ENCODE data around the gene C16orf46. TPM values are rescaled to one million over a fixed set of nuclear protein-coding genes. Genes with fewer than 3 reads are reported as not detected.

The C16orf46 gene
- polyA plus RNA-seq, 1 of the 3 experiments (the other 2 are of a cell fraction), result 1.5 TPM

DNA sequence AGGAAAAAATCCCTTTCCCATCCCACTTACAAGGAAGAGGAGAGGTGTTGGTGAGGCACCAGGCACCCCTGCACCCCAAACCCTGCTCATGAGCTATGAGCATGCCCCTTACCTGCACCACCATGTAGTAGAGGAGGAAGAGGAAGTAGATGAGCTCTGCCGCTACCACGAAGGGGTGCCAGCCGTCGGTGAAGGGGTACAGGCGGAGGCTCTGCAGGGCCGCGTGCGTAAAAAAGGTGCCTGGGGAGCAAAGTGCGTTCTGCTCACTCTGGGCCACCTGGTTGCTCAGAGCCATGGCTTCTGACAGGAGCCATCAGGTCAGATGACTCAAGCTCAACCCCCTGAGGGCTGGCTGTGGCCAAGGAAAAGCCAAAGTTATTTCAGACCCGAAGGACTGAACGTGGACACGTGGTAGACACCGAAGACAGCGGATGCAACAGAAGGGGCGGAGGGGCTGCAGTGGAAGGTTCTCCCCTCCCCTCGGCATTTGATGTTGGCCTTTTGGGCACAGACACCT, 44.5 kb upstream of the C16orf46 start:
- Histone ChIP-seq H3K9me2 (no peaks in the 10 kb centered on the region), H3K36me3 (replicated peaks in 1 of 2; ENCODE audit: control insufficient read depth in 1 of 2, insufficient read depth in 2 of 2, low read length in 1 of 2) (no peaks in the 10 kb centered on the region), H3K4me2 (no peak overlapping the region), H3K79me2 (ENCODE audit: insufficient read depth) (no peaks in the 10 kb centered on the region), H2AFZ (ENCODE audit: low read depth) (no peak overlapping the region), H3K27me3 (ENCODE audit: insufficient read depth) (no peaks in the 10 kb centered on the region), H3K27ac (ENCODE audit: low read depth in 2 of 2, low read length in 1 of 2) (no peak overlapping the region), H3K4me3 (ENCODE audit: low read depth in 2 of 2, low read length in 1 of 2) (no peak overlapping the region), H3F3A (replicated peaks; ENCODE audit: insufficient read depth) (no peaks in the 10 kb centered on the region), H3K9me3 (no peaks in the 10 kb centered on the region), H3K9ac (no peak overlapping the region), H3K4me1 (ENCODE audit: control insufficient read depth in 1 of 2, insufficient read depth in 2 of 2, low read depth in 1 of 2, low read length in 1 of 2) (no peaks in the 10 kb centered on the region), H4K20me1 (ENCODE audit: insufficient read depth) (no peaks in the 10 kb centered on the region)
- no peak for TF ChIP-seq EZH2phosphoT487 (IDR thresholded peaks at IDR 0.05; ENCODE audit: borderline replicate concordance, low read depth)
- TF ChIP-seq SMC3 (IDR thresholded peaks at IDR 0.05; ENCODE audit: low read depth, low read length), result no peak
- TF ChIP-seq TAF1 (IDR thresholded peaks at IDR 0.05; ENCODE audit: borderline replicate concordance, low read depth, low read length), result no peak
- no peak for TF ChIP-seq YY1 (IDR thresholded peaks at IDR 0.05; ENCODE audit: low read depth)
- no peak for TF ChIP-seq GATA2 (CRISPR knock-in tag; IDR thresholded peaks at IDR 0.05)
- no peak for TF ChIP-seq ELF1 (IDR thresholded peaks at IDR 0.05)
- TF ChIP-seq TEAD4 (IDR thresholded peaks at IDR 0.05; ENCODE audit: borderline replicate concordance, insufficient read depth), result no peak
- TF ChIP-seq RCOR1 (IDR thresholded peaks at IDR 0.05; ENCODE audit: low read length), result no peak
- no peak for TF ChIP-seq RAD21 (IDR thresholded peaks at IDR 0.05; ENCODE audit: low read length)
- TF ChIP-seq, protein P1, sequence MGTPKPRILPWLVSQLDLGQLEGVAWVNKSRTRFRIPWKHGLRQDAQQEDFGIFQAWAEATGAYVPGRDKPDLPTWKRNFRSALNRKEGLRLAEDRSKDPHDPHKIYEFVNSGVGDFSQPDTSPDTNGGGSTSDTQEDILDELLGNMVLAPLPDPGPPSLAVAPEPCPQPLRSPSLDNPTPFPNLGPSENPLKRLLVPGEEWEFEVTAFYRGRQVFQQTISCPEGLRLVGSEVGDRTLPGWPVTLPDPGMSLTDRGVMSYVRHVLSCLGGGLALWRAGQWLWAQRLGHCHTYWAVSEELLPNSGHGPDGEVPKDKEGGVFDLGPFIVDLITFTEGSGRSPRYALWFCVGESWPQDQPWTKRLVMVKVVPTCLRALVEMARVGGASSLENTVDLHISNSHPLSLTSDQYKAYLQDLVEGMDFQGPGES (IDR thresholded peaks at IDR 0.05; ENCODE audit: low read depth, low read length), result no peak
- TF ChIP-seq, protein P2, sequence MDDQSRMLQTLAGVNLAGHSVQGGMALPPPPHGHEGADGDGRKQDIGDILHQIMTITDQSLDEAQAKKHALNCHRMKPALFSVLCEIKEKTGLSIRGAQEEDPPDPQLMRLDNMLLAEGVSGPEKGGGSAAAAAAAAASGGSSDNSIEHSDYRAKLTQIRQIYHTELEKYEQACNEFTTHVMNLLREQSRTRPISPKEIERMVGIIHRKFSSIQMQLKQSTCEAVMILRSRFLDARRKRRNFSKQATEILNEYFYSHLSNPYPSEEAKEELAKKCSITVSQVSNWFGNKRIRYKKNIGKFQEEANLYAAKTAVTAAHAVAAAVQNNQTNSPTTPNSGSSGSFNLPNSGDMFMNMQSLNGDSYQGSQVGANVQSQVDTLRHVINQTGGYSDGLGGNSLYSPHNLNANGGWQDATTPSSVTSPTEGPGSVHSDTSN (IDR thresholded peaks at IDR 0.05), result no peak
- TF ChIP-seq, protein P3, sequence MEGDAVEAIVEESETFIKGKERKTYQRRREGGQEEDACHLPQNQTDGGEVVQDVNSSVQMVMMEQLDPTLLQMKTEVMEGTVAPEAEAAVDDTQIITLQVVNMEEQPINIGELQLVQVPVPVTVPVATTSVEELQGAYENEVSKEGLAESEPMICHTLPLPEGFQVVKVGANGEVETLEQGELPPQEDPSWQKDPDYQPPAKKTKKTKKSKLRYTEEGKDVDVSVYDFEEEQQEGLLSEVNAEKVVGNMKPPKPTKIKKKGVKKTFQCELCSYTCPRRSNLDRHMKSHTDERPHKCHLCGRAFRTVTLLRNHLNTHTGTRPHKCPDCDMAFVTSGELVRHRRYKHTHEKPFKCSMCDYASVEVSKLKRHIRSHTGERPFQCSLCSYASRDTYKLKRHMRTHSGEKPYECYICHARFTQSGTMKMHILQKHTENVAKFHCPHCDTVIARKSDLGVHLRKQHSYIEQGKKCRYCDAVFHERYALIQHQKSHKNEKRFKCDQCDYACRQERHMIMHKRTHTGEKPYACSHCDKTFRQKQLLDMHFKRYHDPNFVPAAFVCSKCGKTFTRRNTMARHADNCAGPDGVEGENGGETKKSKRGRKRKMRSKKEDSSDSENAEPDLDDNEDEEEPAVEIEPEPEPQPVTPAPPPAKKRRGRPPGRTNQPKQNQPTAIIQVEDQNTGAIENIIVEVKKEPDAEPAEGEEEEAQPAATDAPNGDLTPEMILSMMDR (IDR thresholded peaks at IDR 0.05), result no peak
- ChIA-PET POLR2A (no interaction called here), CTCF (no interaction called here)
- WGBS (ENCODE audit: low lambda C conversion rate), result 80% methylated on average over 16 of the region's 16 CpGs
- no peak for DNase-seq

DNA sequence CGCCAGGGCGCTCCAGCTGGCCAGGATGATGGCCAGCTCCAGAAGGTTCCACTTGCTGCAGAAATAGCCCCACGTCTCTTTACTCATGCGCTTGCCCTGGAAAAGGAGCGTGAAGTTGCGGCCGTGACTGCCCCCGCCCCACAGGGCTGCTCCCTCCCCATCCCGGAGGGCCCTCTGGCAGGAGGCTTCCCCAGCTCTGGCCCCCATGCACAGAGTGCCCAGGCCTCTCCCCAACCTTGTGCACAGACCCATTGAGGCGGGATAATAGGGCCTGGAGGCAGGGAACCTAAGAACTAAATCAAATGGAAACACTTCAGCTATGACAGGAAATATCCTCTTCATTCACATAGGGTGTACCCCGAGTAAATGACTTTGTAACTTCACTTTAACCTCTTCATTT, 40.4 kb upstream of the C16orf46 start:
- Histone ChIP-seq H3K79me2 (ENCODE audit: insufficient read depth) (no peaks in the 10 kb centered on the region), H3K4me3 (ENCODE audit: low read depth in 2 of 2, low read length in 1 of 2) (no peak overlapping the region), H2AFZ (ENCODE audit: low read depth) (no peak overlapping the region), H4K20me1 (ENCODE audit: insufficient read depth) (no peaks in the 10 kb centered on the region), H3K9me2 (no peaks in the 10 kb centered on the region), H3K36me3 (replicated peaks in 1 of 2; ENCODE audit: control insufficient read depth in 1 of 2, insufficient read depth in 2 of 2, low read length in 1 of 2) (no peaks in the 10 kb centered on the region), H3K9ac (no peak overlapping the region), H3K4me1 (ENCODE audit: control insufficient read depth in 1 of 2, insufficient read depth in 2 of 2, low read depth in 1 of 2, low read length in 1 of 2) (no peaks in the 10 kb centered on the region), H3F3A (replicated peaks; ENCODE audit: insufficient read depth) (no peaks in the 10 kb centered on the region), H3K27ac (ENCODE audit: low read depth in 2 of 2, low read length in 1 of 2) (no peak overlapping the region), H3K9me3 (no peaks in the 10 kb centered on the region), H3K4me2 (no peak overlapping the region), H3K27me3 (ENCODE audit: insufficient read depth) (no peaks in the 10 kb centered on the region)
- DNase-seq, result no peak
- CTCF ChIA-PET, result interaction anchor here (1.6 kb wide), 1 partner anchor 88 kb away, joined by 3 read pairs; no protein-coding TSS in a partner anchor
- POLR2A ChIA-PET, result no interaction called here
- 44% methylated on average over 7 of the region's 11 CpGs for WGBS (ENCODE audit: low lambda C conversion rate)
- TF ChIP-seq RCOR1 (IDR thresholded peaks at IDR 0.05; ENCODE audit: low read length) (no peak), SMC3 (IDR thresholded peaks at IDR 0.05; ENCODE audit: low read depth, low read length) (no peak), POLR2AphosphoS5 (IDR thresholded peaks at IDR 0.05; ENCODE audit: low read depth, low read length) (no peak), EP300 (IDR thresholded peaks at IDR 0.05; ENCODE audit: borderline replicate concordance in 1 of 2, low read depth in 1 of 2, low read length in 1 of 2) (no peak), TEAD4 (IDR thresholded peaks at IDR 0.05; ENCODE audit: borderline replicate concordance, insufficient read depth) (no peak), NRF1 (IDR thresholded peaks at IDR 0.05; ENCODE audit: low read depth, low read length) (no peak), RXRA (IDR thresholded peaks at IDR 0.05; ENCODE audit: borderline replicate concordance, low read depth) (no peak)
- TF ChIP-seq, protein P4, sequence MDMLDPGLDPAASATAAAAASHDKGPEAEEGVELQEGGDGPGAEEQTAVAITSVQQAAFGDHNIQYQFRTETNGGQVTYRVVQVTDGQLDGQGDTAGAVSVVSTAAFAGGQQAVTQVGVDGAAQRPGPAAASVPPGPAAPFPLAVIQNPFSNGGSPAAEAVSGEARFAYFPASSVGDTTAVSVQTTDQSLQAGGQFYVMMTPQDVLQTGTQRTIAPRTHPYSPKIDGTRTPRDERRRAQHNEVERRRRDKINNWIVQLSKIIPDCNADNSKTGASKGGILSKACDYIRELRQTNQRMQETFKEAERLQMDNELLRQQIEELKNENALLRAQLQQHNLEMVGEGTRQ (IDR thresholded peaks at IDR 0.05; ENCODE audit: borderline replicate concordance, low read depth, low read length), result no peak
- TF ChIP-seq, protein P5, sequence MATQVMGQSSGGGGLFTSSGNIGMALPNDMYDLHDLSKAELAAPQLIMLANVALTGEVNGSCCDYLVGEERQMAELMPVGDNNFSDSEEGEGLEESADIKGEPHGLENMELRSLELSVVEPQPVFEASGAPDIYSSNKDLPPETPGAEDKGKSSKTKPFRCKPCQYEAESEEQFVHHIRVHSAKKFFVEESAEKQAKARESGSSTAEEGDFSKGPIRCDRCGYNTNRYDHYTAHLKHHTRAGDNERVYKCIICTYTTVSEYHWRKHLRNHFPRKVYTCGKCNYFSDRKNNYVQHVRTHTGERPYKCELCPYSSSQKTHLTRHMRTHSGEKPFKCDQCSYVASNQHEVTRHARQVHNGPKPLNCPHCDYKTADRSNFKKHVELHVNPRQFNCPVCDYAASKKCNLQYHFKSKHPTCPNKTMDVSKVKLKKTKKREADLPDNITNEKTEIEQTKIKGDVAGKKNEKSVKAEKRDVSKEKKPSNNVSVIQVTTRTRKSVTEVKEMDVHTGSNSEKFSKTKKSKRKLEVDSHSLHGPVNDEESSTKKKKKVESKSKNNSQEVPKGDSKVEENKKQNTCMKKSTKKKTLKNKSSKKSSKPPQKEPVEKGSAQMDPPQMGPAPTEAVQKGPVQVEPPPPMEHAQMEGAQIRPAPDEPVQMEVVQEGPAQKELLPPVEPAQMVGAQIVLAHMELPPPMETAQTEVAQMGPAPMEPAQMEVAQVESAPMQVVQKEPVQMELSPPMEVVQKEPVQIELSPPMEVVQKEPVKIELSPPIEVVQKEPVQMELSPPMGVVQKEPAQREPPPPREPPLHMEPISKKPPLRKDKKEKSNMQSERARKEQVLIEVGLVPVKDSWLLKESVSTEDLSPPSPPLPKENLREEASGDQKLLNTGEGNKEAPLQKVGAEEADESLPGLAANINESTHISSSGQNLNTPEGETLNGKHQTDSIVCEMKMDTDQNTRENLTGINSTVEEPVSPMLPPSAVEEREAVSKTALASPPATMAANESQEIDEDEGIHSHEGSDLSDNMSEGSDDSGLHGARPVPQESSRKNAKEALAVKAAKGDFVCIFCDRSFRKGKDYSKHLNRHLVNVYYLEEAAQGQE (IDR thresholded peaks at IDR 0.05; ENCODE audit: low read depth, low read length), result no peak

All from SK-N-SH (cell line).